Esophagus (tissue), 2 donors: ENCODE data around the gene CLEC14A. TPM values are rescaled to one million over a fixed set of nuclear protein-coding genes. Genes with fewer than 3 reads are reported as not detected.

Source experiments
- H3K27ac ChIP-seq, 2 donors: one replicate each; pipeline ENCODE4 v1.5.1; 2013; ENCODE audit warnings: low read depth in 2 of 2, mild to moderate bottlenecking in 2 of 2, inconsistent platforms in 1 of 2, low read length in 1 of 2, moderate library complexity in 1 of 2
- H3K27me3 ChIP-seq, 2 donors: one replicate each; pipeline ENCODE4 v1.6.1; 2013; ENCODE audit warnings: low read length in 2 of 2, control low read depth in 1 of 2, mild to moderate bottlenecking in 1 of 2; ENCODE audit not compliant: insufficient read depth in 2 of 2, control insufficient read depth in 1 of 2
- H3K36me3 ChIP-seq, 2 donors: one replicate each; pipeline ENCODE4 v1.6.1; 2013; ENCODE audit warnings: low read length in 1 of 2; ENCODE audit not compliant: control insufficient read depth in 2 of 2, insufficient read depth in 2 of 2
- H3K4me1 ChIP-seq, 2 donors: one replicate each; pipeline ENCODE4 v1.6.1; 2013; ENCODE audit warnings: low read length in 1 of 2; ENCODE audit not compliant: control insufficient read depth in 2 of 2, insufficient read depth in 2 of 2
- H3K4me3 ChIP-seq, 2 donors: one replicate each; pipeline ENCODE4 v1.5.1; 2013; ENCODE audit warnings: low read length in 2 of 2, mild to moderate bottlenecking in 2 of 2, low read depth in 1 of 2, moderate library complexity in 1 of 2
- H3K9me3 ChIP-seq, 2 donors: one replicate each; pipeline ENCODE4 v1.6.1; 2013; ENCODE audit warnings: mild to moderate bottlenecking in 2 of 2, low read depth in 1 of 2, low read length in 1 of 2, moderate library complexity in 1 of 2; ENCODE audit not compliant: control insufficient read depth in 2 of 2, insufficient read depth in 1 of 2
- WGBS, 2 donors: extraction: QIAGEN DNeasy Blood & Tissue Kit; methylation state at CpG; one replicate each; pipeline ENCODE4 v1.1.7; 2013; 5-methylcytosine and 5-hydroxymethylcytosine counted together
- polyA plus RNA-seq, 2 donors: library from polyadenylated mRNA; stranded (reverse); fragments of 200-250 nt; gene quantifications; one replicate each; pipeline ENCODE4 v1.2.3, GENCODE V29; 2013
- donor health status: healthy with polysubstance abuse.
- donor health status: Bipolar disorder and iron deficiency.

CLEC14A gene, protein sequence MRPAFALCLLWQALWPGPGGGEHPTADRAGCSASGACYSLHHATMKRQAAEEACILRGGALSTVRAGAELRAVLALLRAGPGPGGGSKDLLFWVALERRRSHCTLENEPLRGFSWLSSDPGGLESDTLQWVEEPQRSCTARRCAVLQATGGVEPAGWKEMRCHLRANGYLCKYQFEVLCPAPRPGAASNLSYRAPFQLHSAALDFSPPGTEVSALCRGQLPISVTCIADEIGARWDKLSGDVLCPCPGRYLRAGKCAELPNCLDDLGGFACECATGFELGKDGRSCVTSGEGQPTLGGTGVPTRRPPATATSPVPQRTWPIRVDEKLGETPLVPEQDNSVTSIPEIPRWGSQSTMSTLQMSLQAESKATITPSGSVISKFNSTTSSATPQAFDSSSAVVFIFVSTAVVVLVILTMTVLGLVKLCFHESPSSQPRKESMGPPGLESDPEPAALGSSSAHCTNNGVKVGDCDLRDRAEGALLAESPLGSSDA
- 1 to 10 TPM; 3.0 to 10.0 TPM for polyA plus RNA-seq

DNA sequence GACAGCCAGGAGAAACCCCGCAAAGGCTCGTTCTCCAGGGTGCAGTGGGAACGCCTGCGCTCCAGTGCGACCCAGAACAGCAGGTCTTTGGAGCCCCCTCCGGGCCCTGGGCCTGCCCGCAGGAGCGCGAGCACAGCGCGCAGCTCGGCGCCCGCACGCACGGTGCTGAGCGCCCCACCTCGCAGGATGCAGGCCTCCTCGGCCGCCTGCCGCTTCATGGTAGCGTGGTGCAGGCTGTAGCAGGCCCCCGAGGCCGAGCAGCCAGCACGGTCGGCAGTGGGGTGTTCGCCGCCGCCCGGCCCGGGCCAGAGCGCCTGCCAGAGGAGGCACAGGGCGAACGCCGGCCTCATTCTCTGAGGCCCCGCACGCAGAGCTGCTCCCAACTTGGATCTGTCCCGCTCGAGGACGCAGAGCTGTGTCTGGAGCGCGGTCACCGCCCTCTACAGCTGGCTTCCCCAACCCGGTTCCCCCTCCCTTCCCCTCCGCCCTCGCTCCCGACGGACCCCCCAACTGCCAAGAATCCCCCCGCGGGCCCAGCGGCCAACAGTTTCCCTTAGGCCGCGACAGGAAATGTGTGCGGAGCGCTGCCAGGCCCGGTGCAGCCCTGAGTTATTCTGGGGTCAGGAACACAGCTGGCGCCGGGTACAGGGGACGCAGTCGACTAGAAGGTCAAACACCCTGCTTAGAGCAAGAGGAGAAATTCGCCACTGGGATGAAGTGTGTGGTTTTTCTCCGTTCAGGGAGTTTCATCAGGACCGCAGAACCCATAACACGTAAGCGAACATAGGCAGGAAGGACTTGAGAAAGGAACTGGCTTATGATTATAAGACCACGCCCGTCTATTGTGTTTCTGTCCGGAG is at the start of gene CLEC14A:
Gene CLEC14A, minus strand, starts transcription at position 421 of the 860 bp plus-strand sequence. Its CDS starts 71 bp downstream, at position 350.
- Histone ChIP-seq H3K4me1 (peaks cover 2 to 10% of the 10 kb centered on the region in 2 donors), H3K27me3 (peaks cover 0 to 4% of the 10 kb centered on the region in 2 donors), H3K9me3 (peaks cover 2 to 3% of the 10 kb centered on the region in 2 donors), H3K4me3 (peak within 1 kb of the TSS; percentile 35 to 47), H3K27ac (peak within 1 kb of the TSS; percentile 25 to 62), H3K36me3 (no peaks in the 10 kb centered on the region)
- 22% methylated on average over 60 to 68 of the region's 68 CpGs for WGBS, 2 donors

DNA sequence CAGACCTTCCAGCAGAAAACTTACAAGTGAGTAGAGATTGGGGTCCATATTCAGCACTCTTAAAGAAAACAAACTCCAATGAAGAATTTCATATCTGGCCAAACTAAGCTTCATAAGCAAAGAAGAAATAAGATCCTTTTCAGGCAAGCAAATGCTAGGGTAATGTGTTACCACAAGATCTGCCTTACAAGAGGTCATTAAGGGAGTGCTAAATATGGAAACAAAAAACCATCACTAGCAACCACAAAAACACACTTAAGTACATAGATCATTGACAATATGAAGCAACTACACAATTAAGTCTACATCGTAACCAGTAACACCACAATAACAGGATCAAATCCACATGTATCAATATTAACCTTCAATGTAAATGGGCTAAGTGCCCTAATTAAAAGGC is 47.1 kb upstream of the CLEC14A start:
- Histone ChIP-seq H3K27me3 (no peaks in the 10 kb centered on the region), H3K36me3 (no peaks in the 10 kb centered on the region), H3K4me3 (no peak overlapping the region), H3K27ac (no peak overlapping the region), H3K9me3 (no peaks in the 10 kb centered on the region), H3K4me1 (no peaks in the 10 kb centered on the region)
- 92 to 97% methylated on average over 1 of the region's 1 CpG for WGBS, 2 donors

DNA sequence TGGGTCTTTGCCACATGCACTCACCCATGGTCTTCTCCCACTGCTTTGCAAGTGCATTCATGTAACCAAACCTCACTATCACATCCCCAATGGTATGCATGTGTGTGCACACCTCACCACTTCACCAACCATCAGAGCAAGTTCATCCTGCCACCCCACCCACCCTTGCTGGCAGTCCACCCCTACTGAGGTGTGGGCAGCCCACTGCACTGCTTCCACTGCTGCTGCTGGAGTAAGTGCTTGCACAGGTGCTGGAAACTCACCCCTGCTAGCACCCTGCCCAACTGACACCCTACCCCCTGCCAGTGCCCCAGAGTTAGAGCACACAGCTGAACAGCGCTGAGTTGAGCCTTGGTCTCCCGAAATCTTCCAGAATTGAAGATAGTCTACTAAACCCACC is 46.1 kb upstream of the CLEC14A start:
- no peaks in the 10 kb centered on the region for H3K27me3 ChIP-seq
- 92 to 96% methylated on average over 2 of the region's 2 CpGs for WGBS, 2 donors
- no peak overlapping the region for H3K4me3 ChIP-seq
- H3K4me1 ChIP-seq: no peaks in the 10 kb centered on the region
- no peaks in the 10 kb centered on the region for H3K9me3 ChIP-seq
- H3K36me3 ChIP-seq: no peaks in the 10 kb centered on the region
- no peak overlapping the region for H3K27ac ChIP-seq

DNA sequence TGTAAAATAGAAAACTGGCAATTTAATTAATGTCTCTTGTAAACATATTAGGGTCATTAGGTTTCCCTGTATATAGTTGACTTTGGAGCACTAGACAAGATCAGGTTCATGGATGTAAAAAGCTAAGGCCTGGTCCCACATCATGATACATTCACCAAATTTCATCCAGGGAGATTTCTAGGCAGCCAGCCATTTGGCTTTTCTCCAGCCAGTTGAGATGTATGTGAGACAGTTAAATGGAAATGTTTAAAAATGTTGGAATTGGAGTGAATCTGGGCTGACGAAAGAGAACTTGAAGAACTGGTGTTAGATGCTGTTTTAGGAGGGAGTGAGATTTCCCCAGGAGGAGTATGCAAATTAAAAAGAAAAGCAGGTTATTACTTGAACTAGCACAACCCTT is 41.8 kb upstream of the CLEC14A start:
- Histone ChIP-seq H3K9me3 (no peaks in the 10 kb centered on the region), H3K27me3 (no peaks in the 10 kb centered on the region), H3K4me1 (no peaks in the 10 kb centered on the region), H3K27ac (no peak overlapping the region), H3K4me3 (no peak overlapping the region), H3K36me3 (no peaks in the 10 kb centered on the region)
- WGBS, 2 donors: 26 to 44% methylated on average over 1 of the region's 1 CpG

DNA sequence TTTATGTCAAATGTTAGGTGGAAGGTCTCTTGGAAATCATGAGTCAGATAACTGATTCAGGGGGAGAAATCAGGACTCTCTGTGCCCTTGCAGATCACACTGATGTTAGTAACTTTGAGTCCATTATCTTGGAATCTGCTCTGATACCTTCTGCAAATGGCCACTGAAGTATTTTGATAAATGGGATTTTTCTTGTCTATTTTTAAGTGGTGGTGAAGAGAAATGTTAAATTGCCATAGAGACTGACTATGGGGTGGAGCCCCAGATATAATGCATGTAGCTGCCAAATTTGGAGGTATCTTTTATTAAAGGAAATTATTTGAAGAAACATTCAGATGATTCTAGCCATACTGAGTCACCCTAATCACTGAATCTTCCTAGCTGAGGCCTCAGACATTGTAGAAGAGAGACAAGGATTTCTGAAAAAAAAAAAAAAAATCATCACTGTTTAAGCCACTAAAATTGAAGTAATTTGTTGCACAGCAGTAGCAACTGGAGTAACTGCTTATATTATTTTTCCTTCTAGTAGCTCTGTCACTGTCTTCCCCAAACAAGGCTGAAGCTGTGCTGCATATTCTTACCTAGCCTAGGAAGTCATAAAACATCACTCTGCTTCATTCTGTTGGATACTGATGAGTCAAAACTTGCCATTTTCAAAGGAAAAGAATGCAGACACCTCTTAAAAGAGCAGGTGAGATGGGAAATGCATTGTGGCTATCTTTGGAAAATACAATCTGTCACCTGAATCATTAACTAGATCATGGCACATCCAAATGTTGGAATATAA is 36.0 kb upstream of the CLEC14A start:
- Histone ChIP-seq H3K36me3 (no peaks in the 10 kb centered on the region), H3K27me3 (no peaks in the 10 kb centered on the region), H3K9me3 (no peaks in the 10 kb centered on the region), H3K4me3 (no peak overlapping the region), H3K4me1 (no peaks in the 10 kb centered on the region), H3K27ac (no peak overlapping the region)

DNA sequence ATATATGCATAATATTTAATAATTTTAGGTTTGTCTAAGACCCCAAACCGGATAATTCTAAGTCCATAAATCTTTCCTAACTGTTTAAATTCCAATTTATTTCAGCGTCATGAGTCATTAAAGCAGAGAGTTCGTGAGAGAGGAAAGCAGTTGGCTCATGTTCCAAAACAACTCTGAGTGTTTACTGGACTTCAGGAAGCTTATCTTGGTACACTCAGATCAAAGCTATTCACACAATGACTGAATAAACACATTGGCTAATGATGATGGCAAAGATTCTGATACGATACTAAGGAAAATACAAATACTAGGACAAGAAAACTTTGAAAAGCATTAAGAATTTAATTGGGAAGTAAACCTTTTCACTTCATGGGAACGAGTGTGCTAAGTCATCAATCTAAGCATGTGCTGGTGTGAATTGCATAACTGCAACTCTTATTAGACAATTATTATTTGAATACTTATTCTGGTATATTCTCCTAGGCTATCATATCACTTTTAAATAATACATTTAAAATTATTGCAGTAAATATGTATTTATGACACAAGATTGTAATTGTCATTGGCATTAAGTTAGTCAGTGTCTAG is 34.8 kb upstream of the CLEC14A start:
- Histone ChIP-seq H3K27ac (no peak overlapping the region), H3K27me3 (no peaks in the 10 kb centered on the region), H3K4me3 (no peak overlapping the region), H3K36me3 (no peaks in the 10 kb centered on the region), H3K9me3 (no peaks in the 10 kb centered on the region), H3K4me1 (no peaks in the 10 kb centered on the region)
- 11 to 17% methylated on average over 5 of the region's 5 CpGs for WGBS, 2 donors

DNA sequence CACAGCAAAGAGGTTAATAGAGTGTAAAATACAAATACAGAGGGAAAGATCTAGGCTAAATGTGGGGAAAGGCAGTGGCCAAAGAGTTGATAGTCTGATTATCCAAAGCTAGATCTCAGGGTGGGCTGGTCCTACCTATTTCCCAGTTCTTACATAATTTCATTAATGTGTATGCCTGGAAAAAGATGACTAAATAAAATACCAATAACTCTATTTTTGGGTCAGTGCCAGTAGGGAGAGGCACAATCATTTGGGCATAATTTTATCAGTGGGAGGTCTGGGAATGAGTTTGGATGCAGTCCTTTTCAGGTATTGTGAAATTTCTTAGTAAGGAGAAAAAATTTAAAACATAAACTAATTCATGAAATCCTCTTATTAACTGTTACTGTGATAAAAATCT is 30.6 kb upstream of the CLEC14A start:
- no peaks in the 10 kb centered on the region for H3K36me3 ChIP-seq
- no peaks in the 10 kb centered on the region for H3K27me3 ChIP-seq
- no peaks in the 10 kb centered on the region for H3K9me3 ChIP-seq
- H3K27ac ChIP-seq: no peak overlapping the region
- no peaks in the 10 kb centered on the region for H3K4me1 ChIP-seq
- H3K4me3 ChIP-seq: no peak overlapping the region

DNA sequence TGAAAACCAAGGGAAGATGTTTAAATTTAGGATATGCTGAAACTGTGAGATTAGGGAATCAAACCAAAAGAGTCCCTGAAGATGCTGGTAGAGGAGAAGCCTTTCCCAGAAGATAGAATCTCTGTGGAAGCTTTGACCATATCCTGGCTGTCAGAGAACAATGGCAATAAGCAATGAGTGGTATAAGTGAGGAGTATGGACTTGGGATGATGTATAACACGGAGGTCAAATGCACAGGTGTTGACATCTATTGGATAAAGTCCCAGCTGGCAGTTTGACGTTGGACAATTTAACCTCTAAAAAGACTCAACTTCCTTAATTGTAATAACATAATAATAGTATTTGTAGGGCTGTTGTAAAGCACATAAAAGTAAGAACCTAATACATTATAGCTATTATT is 30.1 kb upstream of the CLEC14A start:
- 38 to 39% methylated on average over 2 of the region's 2 CpGs for WGBS, 2 donors
- H3K36me3 ChIP-seq: no peaks in the 10 kb centered on the region
- no peak overlapping the region for H3K4me3 ChIP-seq
- no peaks in the 10 kb centered on the region for H3K9me3 ChIP-seq
- H3K4me1 ChIP-seq: no peaks in the 10 kb centered on the region
- no peak overlapping the region for H3K27ac ChIP-seq
- H3K27me3 ChIP-seq: no peaks in the 10 kb centered on the region

DNA sequence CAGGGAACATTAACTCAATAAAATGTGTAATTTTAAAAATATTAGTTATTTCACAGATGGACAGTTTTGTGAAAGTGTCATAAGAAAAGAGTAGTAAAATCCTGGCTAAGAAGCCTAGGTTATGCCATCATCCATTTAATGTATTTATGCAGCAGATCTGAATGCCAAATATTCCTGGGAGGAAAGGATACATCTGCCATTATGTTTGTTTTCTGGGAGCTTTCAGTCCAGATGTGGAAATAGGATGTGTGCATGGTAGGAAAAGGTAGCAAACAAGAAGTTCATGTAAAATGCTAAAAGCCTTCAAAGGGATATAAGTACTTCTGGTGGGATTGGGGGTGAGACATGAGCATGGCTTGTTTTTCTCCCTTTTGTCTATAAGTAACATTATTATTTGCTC is 27.0 kb upstream of the CLEC14A start:
- no peaks in the 10 kb centered on the region for H3K36me3 ChIP-seq
- no peak overlapping the region for H3K27ac ChIP-seq
- no peaks in the 10 kb centered on the region for H3K4me1 ChIP-seq
- no peak overlapping the region for H3K4me3 ChIP-seq
- H3K9me3 ChIP-seq: no peaks in the 10 kb centered on the region
- H3K27me3 ChIP-seq: no peaks in the 10 kb centered on the region
